Activated CD8-positive, alpha-beta memory T cell treated with anti-CD3 and anti-CD28 coated beads for 4 hours (primary cell): ENCODE measurements around the gene ID3.
A peak's percentile ranks its signal among the peaks of the same experiment; 100 is the strongest.

Experiments used
- DNase-seq, 2 donors: peaks; one replicate each; pipeline ENCODE4 v3.0.0-alpha.2; 2020; ENCODE audit warnings: low read depth in 2 of 2

Gene ID3, protein sequence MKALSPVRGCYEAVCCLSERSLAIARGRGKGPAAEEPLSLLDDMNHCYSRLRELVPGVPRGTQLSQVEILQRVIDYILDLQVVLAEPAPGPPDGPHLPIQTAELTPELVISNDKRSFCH

DNA sequence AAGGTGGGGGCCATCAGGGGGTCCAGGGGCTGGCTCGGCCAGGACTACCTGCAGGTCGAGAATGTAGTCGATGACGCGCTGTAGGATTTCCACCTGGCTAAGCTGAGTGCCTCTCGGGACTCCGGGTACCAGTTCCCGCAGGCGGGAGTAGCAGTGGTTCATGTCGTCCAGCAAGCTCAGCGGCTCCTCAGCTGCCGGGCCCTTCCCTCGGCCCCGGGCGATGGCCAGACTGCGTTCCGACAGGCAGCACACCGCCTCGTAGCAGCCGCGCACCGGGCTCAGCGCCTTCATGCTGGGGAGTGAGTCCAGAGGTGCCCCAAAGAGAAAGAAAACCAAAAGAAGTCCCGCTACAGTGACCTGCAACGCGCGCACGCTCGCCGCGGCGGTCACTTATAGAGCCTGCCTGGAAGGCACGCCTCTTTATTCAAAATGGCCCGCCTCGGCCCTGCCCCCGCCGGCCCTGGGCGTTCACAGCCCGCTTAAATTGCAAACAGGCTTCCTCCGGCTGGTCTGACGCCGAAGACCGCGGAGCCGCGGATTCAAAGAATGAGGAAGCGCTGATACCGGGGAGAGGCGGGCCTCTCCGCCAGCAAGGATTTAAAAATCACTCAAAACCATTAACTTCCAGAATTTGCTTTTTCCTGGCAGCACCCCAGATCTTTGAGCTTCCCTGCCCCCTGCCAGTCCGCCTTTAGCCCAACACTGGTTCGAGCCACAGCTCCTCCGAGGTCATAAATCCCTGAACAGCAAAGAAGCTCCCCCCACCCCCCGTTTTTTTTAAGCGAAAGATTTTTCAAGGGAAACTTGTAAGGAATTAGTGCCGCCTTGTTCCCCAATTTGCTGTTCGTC is at the start of gene ID3:
ID3 (minus strand) TSS at position 366 of the 849 bp plus-strand sequence; CDS start at position 291, 75 bp downstream.
- DNase-seq, result peak; percentile 79 to 85

DNA sequence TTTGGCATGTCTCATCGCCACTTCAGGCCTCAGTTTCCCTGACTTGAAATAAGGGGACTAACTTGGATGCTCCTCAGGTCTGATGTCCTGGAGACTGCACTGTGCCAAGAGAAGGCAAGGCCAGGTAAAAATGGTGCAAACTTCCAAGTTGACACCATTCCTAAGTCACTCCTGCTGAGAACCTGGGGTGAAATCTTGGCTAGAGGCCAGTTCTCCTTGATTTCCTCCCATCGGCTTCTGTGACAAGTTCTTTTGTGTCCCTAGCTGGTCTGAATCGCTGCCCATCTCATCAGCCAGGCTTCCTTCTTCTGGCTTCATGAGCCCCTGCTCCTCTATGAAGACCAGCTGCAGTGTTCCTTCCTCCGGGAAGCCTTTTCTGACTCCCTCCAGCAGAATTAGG is 48.6 kb upstream of the ID3 start:
- no peak for DNase-seq

DNA sequence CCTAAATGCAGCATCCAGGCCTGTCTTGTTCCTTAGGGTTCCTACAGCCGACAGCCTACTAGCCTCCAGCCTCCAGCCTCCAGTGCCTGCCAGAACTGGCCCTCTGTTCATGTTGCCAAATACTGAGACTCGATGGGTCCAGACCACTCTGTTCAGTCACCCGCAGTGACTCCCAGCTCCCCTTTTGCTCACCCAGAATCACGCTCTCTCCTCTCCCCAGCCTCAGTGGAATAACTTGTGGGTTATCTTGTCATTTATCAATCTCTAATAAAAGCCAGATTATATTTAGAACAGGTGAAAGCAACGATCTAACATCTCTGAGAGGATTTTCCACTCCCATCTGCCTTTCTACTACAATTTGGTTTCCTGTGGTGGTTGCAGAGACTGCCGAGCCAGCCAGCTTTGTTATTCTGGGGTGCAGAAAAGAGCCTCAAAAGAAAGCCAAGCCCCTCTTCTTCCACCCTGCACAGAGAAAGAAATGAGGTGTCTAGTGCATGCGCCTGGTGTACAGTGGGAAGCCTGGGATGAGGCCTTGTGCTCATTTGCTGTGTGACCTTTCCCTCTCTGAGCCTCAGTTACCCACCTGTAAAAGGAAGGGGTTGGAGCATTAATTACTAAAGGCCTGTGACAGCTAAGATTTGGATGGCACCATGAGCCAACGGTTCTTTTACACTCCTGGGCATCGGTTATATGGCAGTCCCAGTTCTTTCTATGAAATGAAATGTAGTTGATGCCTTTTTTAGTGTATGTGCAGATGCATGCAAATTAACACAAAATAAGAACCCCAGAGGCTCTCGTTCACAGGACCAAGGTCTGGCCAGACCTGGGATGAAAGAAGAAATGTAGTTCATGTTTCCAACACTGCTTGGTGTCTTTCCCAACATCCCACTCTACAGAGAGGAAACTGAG is 42.9 kb upstream of the ID3 start:
- no peak for DNase-seq

DNA sequence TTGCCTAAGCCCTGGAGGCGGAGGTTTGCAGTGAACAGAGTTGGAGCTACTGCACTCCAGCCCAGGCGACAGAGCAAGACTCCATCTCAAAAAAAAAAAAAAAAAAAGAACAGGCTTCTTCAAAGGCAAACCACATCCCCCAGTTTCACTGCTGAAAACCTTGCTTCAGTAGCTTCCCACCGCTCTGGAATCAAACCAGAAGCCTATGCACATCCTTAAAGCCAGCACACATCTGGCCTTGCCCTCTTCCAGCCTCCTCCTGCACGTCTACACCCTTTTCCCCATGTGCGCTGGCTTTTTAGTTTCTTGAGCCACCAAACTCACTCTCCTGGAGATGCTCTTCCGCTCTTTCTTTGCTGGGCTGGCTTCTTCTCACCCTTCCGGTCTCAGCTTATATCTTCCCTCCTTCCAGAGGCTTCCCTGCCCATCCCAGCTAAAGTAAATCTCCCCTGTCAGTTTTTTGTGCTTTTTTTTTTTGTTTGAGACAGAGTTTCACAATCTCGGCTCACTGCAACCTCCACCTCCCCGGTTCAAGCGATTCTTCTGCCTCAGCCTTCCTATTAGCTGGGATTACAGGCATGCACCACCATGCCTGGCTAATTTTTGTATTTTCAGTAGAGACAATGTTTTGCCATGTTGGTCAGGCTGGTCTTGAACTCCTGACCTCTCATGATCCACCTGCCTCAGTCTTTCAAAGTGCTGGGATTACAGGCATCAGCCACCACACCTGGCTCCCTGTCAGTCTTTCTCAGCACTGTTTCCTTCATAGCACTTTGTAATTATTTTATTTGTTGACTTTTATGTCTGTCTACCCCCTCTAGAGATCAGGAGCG is 42.0 kb upstream of the ID3 start:
- DNase-seq, result no peak

DNA sequence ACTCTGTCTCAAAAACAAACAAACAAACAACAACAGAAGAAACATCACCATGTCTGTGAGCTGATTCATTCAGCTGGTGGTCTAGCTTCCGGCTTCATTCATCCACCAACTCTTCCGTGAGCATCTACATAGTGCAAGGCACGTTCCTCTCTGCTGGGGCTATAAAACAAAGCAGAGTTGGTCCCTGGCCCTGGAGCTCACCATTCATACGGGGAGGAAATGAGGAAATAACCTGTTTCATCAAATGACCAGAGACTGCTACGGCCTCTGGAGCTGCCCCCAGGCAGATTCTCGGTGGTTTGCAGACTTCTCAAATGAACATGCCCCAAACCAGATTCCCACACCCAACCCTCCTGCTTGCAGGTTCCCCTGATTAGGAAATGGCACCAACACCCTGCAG is 41.0 kb upstream of the ID3 start:
- no peak for DNase-seq

DNA sequence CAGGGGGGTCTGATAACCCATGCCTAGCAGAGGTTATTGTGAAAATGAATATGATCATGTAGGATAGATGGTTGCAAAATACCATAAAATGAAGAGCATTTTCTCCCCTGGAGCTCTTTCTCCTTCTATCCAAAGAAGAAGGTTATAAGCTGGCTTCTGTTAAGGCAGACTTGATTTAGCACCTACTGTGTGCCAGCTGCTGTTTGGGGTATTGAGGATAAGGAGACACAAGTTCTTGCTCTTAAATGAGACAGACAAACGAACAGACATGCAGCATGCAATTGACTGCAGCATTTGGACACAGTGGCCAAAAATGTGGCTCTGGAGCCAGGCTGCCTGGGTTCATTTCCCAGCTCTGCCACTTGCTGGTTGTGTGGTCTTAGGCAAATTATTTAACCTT is 39.8 kb upstream of the ID3 start:
- DNase-seq, result no peak

DNA sequence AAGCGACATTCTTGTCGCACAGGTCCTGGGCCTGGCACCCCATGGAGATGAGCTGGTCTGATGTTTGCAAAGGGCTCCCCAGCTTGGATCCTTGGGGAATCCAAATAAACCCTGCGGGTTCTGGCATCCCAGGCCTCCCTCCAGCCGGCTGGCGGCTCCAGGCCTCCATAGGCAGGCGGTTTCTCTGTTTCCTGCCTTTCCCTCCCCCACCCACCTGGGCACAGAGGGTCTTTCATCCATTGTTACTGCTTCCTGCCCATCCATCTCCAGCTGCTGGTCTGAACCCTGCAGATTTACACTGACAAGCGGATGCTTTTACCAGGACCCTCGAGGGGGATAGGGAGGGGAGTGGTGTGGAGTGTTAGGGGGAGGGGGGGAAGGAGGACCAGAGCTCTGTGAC is 39.1 kb upstream of the ID3 start:
- DNase-seq, result no peak

DNA sequence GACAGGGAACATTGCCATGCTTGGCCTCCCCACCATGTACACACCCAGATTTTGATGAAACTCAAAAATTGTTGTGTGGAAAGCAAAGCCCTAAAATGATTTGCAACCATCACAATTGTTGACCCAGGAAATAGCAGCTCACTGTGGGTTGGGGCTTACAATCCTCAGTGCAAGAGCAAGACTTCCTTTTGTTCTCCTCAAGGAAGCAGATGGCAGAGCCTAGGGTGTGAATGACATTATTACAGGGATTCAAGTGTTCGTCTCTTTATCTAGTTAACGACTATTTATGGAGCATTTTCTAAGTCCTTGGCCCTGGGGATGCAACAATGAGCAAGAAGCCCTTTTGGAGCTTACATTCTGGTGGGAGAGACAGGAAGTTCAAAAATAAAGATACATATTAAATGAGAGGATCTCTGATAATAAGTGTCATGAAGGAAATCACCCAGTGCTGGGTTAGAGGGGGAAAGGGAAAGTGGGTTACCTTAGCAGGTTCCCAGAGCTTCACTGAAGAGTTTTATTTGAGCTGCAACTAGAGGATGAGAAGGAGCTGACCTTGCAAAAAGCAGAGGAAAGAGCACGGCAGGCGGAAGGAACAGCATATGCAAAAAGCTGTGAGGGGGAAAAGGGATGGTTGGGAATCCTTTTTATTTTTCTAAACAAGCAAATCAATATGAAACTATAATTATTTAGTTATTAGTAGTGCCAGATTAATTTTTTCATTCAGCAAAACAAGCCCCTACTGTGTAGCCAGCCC is 38.5 kb upstream of the ID3 start:
- DNase-seq, result no peak

DNA sequence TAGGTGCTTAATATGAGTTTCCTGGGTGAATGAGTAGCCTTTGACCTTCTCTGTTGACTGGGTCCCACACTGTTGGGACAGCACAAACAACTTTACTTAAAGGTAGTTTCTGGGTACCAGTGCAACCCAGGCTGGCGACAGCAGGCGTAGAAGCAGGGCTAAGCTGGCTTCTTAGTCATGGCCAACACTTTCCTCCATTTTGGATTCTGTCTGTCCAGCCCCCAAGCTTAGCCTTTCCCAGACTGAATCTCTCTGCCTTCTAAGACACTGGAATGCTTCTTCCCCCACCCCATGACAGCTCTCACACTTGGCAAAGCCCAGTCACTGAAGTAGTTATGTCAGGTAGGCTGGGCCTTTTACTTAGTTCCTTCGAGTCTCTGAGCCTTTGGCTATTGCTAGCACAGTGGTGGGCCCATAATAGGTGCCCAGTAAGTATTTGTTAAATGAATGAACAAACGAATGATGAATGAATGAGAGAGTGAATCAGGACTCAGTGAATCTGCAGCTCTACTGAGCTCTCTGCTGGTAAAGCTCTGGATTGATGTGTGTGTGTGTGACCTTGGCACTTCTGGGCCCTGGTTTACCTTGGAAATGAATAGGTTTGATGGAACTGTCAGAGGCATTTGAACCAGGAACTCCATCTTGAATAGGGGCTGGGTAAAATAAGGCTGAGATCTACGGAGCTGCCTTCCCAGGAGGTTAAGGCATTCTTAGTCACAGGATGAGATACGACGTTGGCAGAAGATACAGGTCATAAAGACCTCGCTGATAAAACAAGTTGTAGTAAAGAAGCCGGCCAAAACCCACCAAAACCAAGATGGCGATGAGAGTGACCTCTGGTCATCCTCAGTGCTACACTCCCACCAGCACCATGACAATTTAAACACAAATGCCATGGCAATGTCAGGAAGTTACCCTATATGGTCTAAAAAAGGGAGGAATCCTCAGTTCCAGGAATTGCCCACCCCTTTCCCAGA is 37.4 kb upstream of the ID3 start:
- no peak for DNase-seq

DNA sequence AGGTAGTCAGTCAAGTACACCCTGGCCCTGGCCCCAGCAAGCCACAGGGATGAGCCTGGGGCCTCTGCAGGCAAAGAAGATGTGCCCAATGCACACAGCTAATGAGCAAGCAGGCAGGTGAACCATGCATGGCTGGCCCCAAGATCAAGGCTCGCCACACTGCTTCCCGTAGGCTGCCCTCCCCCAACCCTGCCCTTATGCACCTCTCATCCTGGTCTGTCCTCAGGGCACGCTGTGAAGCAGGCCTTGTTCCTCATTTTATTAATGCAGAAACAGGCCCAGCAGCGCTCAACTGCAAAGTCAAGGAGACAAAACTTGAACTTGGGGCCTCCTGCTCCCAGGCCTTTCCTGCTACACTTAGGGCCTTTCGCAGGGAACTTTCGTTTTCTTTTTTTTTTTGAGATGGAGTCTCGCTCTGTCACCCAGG is 35.6 kb upstream of the ID3 start:
- no peak for DNase-seq

DNA sequence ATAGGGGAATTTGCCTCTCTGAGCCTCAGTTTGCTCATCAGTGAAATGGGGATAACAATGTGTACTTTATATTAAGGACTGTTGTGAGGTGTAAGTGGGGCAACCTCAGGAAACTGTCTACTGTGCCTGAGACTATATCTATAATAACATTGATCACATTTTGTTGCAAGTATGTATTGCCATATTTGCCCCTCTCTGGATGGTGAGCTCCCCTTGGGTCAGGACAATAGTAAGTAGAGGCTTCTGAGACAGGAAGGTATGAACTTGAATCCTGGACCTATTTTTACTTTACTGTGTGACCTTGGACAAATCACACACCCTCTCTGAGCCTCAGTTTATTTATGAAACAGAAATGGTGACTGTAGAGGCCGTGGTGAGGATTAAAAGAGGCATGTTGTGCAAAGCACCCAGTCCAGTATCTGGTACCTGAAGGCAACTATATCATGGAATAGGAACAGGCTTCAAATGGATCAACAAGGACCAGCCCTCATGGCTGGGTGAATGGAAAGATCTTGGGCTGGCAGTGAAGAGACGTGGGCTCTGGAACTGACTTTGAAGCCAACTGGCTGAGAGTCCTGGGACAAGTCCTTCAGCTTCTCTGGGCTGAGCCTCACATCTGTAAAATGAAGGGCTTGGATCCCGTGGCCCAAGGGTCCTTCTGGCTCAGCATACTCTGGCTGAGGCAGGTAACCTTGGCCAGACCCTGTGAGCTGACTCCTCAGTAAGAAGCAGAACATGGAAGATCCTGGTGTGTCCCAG is 35.0 kb upstream of the ID3 start:
- no peak for DNase-seq

DNA sequence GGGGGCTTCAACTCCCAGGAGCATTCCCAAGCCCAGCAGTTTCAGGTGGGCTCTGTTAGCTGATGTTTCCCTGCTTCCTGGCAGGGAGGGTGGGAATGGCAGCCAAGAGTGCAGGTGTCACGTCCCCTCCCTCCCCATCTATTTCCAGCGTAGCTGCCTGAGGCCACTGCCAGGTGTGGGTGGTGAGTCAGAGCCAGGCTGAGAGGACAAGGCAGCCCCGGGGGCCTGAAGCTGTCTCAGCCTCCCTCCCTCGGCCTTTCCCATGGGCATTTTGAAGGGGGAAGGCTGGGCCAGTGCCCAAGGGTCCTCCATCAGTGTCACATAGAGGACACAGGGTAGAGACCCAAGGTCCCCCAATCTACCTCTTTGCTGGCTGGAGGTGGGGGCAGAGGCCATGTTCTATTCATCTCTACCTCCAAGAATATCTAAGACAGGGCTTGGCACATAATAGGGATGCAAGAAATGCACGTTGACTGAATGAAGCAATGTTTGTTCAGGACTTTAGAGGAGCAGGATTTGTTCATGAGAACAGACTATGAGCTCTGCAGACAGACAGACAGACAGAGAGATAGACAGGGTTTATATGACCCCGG is 34.4 kb upstream of the ID3 start:
- DNase-seq, result no peak

DNA sequence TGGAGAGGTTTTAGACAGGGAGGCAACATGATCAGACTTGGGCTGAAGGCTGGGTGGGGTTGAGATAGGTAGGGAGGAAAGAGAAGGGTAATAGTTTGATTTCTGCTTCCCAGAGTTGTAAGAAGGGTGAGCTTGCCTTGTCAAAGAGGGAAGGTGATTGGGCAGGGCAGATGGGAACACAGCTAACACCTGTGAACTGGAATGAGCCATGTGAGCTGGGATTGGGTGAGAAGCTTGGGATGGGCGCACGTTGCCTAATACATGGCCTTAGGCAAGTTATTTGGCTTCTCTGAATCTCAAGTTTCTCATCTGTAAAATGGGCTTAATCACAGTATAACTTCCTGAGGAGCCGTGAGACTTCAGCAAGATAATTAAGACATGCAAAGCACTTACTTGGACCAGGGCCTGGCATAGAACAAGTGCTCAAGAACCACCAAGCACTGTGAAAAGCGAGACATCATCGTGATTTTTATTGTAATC is 33.8 kb upstream of the ID3 start:
- DNase-seq, result no peak

DNA sequence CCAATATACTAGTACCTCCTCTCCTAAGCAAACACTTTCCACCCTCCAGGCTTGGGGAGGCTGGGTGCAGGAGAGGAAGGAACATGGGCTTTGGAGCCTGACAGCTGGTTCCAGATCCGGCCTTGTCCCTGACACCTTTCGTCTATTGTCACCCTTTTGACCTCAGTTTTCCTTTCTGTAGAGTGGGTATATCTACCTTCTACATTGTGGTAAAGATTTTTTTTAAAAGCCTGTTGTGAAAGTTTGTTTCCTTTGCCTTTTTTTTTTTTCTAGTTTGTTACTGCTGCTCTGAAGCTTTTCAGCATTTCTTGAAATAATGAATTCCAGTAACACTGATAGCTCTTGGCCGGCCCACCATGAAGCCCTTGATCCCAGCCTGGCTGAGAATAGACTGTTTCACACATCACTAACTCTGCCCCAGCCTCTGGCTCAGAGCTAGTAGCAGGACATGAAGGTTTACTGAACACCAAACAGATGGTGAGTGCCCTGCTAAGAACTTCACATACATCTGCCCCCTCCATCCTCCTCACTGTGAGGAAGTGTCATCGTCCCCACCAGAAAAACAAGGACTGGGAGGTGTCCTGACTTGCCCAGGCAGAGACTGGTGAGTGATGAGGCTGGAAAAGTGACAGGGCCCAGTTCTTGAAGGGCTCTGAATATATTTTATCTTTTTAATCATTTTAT is 33.0 kb upstream of the ID3 start:
- DNase-seq, result no peak

DNA sequence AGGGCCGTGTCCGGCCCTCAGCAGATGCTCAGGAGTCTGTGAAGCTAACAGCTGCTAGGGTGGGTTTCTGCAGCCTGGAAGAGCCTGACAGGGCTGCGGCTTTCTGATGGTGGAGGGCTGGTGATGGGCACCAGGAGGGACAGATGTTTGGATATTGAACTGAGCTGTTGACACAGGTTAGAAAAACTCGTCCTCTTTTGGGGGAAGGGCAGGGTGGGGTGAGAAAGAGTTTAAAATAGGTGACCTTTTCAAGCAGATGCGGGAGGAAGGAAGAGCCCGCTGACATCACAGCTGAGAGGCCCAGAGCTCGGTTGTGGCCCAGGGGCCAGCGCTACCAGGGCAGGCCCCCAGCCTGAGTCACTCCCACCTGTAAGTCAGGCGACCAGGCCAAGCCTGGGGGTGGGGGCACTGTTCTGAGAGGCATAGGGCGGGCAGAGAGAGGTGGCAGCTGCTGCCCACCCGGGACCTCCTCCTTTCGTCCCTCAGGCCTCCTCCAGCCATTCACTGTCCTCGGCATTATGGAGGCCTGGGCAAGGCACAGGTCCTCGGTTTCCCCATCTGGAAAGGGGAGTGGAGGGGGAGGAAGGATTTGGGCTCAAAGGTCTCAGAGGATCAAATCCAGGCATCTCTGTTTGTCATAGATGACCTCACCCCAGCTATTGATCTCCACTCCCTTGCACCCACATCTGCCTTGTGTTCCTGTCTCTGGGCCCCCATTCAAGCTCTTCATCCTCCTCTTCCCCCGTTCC is 32.3 kb upstream of the ID3 start:
- peak in 1 of 2 donors; percentile 27 for DNase-seq

DNA sequence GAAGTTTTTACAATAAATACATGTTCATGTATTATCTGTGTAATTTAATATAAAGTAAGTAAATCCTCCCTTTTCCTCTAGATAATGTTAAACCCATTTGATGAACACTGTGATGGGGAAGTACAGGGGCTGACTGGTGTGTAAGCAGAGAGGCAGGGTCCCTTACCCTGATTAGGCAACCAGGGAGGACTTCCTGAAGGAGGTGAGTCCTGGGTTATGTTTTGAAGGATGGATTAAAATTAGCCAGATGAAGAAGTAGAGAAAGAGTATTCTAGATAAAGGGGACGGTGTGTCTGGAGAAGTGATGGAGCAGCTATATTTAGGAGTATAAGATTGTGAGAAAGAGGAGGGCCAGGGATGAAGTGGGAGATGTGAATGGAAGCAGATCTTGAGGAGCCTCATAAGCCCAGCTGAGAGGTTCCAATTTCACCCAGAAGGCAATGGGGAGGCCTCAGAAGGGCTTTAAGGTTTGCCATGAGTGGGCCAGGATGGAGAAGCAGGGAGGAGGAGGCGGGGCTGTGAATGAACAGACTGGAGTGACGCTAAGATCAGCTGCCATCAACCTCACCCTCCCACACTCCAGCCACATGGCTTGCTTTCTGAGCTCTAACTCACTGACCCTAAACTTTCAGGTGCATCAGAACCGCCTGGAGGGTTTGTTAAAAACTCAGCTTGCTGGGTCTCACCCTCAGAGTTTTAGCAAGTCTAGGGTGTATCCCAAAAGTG is 30.9 kb upstream of the ID3 start:
- DNase-seq, result no peak
